GM06990 (cell line): ENCODE measurements around the gene HRC.

ENCODE experiments used
- DNase-seq: peaks from one replicate; pipeline ENCODE4 v3.0.0-alpha.2; 2011; ENCODE audit not compliant: insufficient read length; ENCODE audit errors: extremely low read depth
- H3K27me3 ChIP-seq: replicated peaks from 2 replicates; pipeline ENCODE4 v1.6.0; 2011; ENCODE audit warnings: low read length; ENCODE audit not compliant: control insufficient read depth, insufficient read depth
- H3K36me3 ChIP-seq: 2 replicates; pipeline ENCODE4 v1.5.1; 2011; ENCODE audit warnings: low read length; ENCODE audit not compliant: control insufficient read depth, insufficient read depth
- H3K4me3 ChIP-seq: replicated peaks from 2 replicates; pipeline ENCODE4 v1.5.1; 2011; ENCODE audit warnings: low read depth, mild to moderate bottlenecking, control low read depth, low read length
- CTCF ChIP-seq: IDR thresholded peaks from 2 replicates; pipeline ENCODE4 v1.5.1; 2011; ENCODE audit warnings: low read length, control low read depth, mild to moderate bottlenecking, inconsistent platforms; ENCODE audit not compliant: insufficient read depth, poor library complexity, severe bottlenecking

The HRC gene

GRCh38 chr19:49114630-49115363, 40.4 kb downstream of the HRC start:
- Histone ChIP-seq H3K27me3 (no peaks in the 10 kb centered on the region), H3K36me3 (peaks cover 1% of the 10 kb centered on the region; the same call in 1 of the 2 replicates), H3K4me3 (peak overlapping the region; percentile 61)
- no peak for TF ChIP-seq CTCF
- DNase-seq = no peak

- no peak for TF ChIP-seq CTCF
Measured at GRCh38 chr19:49113762-49114629, 41.2 kb downstream of the HRC start, which contains the start of gene LIN7B. Gene LIN7B, plus strand, starts transcription at chr19:49114370. Its CDS starts 35 bp downstream, at chr19:49114405.

GRCh38 chr19:49111218-49111998, 43.8 kb downstream of the HRC start:
- Histone ChIP-seq H3K27me3 (no peaks in the 10 kb centered on the region), H3K4me3 (no peak overlapping the region), H3K36me3 (peaks cover 23% of the 10 kb centered on the region)
- no peak for TF ChIP-seq CTCF
- no peak for DNase-seq

More at GRCh38 chr19:49113762-49114629, 41.2 kb downstream of the HRC start, which contains the start of gene LIN7B:
- H3K36me3 ChIP-seq = peaks cover 5% of the 10 kb centered on the region
- DNase-seq = peak; percentile 86
- peak within 1 kb of the TSS; percentile 61 for H3K4me3 ChIP-seq
- no peaks in the 10 kb centered on the region for H3K27me3 ChIP-seq

GRCh38 chr19:49110567-49110966, 44.6 kb downstream of the HRC start:
- no peak overlapping the region for H3K4me3 ChIP-seq
- no peak for DNase-seq
- H3K27me3 ChIP-seq = no peaks in the 10 kb centered on the region
- peaks cover 26% of the 10 kb centered on the region for H3K36me3 ChIP-seq
- TF ChIP-seq CTCF = no peak

GRCh38 chr19:49109569-49110233, 45.5 kb downstream of the HRC start:
- TF ChIP-seq CTCF = no peak
- Histone ChIP-seq H3K27me3 (no peaks in the 10 kb centered on the region), H3K36me3 (peaks cover 31% of the 10 kb centered on the region), H3K4me3 (no peak overlapping the region)
- no peak for DNase-seq
